ENCODE results near the gene SLAIN2.

DNA sequence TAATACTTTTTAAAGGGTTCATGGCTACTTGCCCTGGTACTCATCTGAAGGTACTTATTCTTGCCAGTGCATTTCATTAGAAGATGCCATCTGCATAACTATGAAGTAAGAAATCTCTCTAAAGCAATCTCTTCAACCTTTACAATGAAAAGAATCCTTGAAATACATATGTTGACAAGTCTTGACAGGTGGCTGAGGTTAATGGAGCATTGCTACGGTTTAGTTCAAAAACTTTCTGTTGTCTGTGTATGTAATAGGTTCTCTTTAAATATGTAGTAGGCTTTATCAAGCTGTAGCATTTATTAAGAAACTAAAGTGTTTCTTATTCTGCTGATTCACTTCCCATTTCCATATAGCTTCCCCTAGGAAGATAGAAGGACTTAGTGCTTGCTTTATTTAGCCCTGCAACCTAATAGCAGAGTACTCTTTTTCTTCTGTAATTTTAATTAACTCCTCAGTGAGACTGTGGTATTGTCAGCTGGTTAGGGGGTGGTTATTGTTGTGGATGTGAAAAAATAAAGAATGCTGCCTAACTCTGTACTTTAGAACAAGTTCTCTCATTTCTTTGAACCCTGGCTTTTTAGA is 39.3 kb downstream of the SLAIN2 start:
- TF ChIP-seq IRF2 (CRISPR knock-in tag; IDR thresholded peaks at IDR 0.05; ENCODE audit: borderline replicate concordance, low read depth) (no peak), ESRRA (CRISPR knock-in tag; IDR thresholded peaks at IDR 0.05; ENCODE audit: borderline replicate concordance) (no peak)
- TF ChIP-seq, protein P1, sequence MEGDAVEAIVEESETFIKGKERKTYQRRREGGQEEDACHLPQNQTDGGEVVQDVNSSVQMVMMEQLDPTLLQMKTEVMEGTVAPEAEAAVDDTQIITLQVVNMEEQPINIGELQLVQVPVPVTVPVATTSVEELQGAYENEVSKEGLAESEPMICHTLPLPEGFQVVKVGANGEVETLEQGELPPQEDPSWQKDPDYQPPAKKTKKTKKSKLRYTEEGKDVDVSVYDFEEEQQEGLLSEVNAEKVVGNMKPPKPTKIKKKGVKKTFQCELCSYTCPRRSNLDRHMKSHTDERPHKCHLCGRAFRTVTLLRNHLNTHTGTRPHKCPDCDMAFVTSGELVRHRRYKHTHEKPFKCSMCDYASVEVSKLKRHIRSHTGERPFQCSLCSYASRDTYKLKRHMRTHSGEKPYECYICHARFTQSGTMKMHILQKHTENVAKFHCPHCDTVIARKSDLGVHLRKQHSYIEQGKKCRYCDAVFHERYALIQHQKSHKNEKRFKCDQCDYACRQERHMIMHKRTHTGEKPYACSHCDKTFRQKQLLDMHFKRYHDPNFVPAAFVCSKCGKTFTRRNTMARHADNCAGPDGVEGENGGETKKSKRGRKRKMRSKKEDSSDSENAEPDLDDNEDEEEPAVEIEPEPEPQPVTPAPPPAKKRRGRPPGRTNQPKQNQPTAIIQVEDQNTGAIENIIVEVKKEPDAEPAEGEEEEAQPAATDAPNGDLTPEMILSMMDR (IDR thresholded peaks at IDR 0.05): no peak
